BJ (cell line): ENCODE results near the gene FAM219A. TPM values are rescaled to one million over a fixed set of nuclear protein-coding genes. Genes with fewer than 3 reads are reported as not detected.

Experiments
- CTCF ChIA-PET: fragments of 350-600 bp; formaldehyde crosslinking; extraction: SDS; loops from one replicate; lab custom pipeline; 2021; ENCODE audit warnings: antibody characterized with exemption, inconsistent platforms; lab: Yijun Ruan, JAX
- POLR2A ChIA-PET: fragments of 300-600 bp; sonication (Branson Sonifier 250); formaldehyde crosslinking; extraction: SDS; loops from one replicate; lab custom pipeline; 2021; ENCODE audit warnings: antibody characterized with exemption; lab: Charles Lee
- DNase-seq: peaks from one replicate; pipeline ENCODE4 v3.0.0-alpha.2; 2011; ENCODE audit warnings: low read depth
- H3K27me3 ChIP-seq: 2 replicates; pipeline ENCODE4 v1.6.0; 2011; ENCODE audit warnings: low read length; ENCODE audit not compliant: control insufficient read depth, insufficient read depth
- H3K36me3 ChIP-seq: 2 replicates; pipeline ENCODE4 v1.5.1; 2011; ENCODE audit warnings: low read length; ENCODE audit not compliant: control insufficient read depth, insufficient read depth
- H3K4me3 ChIP-seq: 2 replicates; pipeline ENCODE4 v1.5.1; 2011; ENCODE audit warnings: low read depth, mild to moderate bottlenecking, control low read depth, low read length
- polyA plus RNA-seq: library from polyadenylated mRNA; depleted of rRNA; stranded (reverse); fragments of >200 nt; gene quantifications from 2 replicates; pipeline ENCODE4 v1.2.3, GENCODE V29; 2011
- TF ChIP-seq, protein P1 (sequence below): IDR thresholded peaks from 2 replicates; pipeline ENCODE4 v1.5.1; 2011; ENCODE audit warnings: low read depth, mild to moderate bottlenecking, control low read depth, inconsistent platforms, low read length, moderate library complexity; ENCODE audit not compliant: insufficient read depth

FAM219A gene
- polyA plus RNA-seq, 1 experiment = 17.8 TPM

DNA sequence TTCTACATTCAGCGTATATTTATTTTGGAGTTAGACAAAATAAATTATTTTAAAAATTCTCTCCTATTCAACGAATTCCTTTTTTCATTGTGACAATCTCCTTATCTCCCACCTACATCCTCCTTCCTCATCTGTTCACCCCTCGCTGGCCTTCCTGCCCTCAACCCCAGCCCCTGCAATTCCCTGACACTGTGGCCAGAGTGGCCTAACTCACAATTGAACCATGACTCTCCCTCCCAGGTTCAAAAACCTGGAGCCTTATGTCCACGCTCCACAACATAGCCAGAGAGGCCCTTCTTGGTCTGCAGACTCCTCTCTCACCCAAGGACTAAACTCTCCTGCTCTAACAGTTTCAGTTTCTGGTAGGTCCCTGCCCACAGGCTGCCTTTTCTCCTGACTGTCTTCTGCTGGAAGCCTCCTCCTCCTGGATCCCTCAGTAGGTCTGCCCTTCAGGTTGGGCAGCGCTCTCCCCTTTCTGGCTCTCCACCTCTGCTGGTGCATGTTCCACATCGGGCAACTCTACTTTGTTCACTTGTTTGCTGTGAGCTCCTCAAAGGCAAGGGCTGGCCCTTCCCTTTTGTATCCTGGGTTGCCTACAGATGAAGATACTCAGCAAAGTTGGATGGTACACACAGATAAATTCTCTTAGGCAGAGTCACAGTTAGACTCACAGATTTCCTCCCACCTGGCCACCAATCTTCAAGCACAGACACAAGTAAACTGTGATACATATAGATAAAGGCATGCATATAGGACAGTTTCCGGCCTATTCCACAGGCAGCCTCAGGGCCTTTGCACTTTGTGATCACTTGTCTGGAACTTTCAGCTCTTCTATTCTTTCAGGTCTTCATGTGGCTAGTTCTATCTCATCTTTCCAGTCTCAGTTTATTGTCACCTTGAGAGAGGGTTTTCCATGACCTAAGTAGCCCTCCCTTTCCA, 61.8 kb downstream of the FAM219A start:
- TF ChIP-seq, protein P1, sequence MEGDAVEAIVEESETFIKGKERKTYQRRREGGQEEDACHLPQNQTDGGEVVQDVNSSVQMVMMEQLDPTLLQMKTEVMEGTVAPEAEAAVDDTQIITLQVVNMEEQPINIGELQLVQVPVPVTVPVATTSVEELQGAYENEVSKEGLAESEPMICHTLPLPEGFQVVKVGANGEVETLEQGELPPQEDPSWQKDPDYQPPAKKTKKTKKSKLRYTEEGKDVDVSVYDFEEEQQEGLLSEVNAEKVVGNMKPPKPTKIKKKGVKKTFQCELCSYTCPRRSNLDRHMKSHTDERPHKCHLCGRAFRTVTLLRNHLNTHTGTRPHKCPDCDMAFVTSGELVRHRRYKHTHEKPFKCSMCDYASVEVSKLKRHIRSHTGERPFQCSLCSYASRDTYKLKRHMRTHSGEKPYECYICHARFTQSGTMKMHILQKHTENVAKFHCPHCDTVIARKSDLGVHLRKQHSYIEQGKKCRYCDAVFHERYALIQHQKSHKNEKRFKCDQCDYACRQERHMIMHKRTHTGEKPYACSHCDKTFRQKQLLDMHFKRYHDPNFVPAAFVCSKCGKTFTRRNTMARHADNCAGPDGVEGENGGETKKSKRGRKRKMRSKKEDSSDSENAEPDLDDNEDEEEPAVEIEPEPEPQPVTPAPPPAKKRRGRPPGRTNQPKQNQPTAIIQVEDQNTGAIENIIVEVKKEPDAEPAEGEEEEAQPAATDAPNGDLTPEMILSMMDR = no peak
- ChIA-PET CTCF (no interaction called here), POLR2A (no interaction called here)
- no peak overlapping the region for H3K4me3 ChIP-seq
- DNase-seq = no peak
- no peaks in the 10 kb centered on the region for H3K27me3 ChIP-seq
- peaks cover 17% of the 10 kb centered on the region for H3K36me3 ChIP-seq

DNA sequence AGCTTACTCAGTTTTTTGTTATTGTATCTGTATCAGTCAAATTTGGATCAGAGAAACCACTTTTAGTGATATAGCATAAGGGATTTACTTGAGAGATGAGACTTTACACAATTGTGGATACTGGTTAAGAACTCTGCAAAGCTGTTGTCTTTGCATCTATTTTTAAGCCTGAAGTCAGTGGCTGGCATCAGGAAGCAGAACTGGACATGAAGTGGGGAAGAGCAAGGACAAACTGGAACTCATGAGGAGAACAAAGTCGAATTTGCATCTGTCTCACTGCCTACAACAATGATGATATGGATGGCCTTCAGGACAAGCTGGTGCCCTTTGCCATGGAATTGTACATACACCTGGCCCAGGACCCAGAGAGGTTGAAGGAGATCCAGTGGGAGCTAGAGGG, 65.9 kb downstream of the FAM219A start:
- no peak for DNase-seq
- CTCF ChIA-PET = interaction anchor here (0.6 to 3.8 kb wide), 4 partner anchors 12 to 579 kb away, joined by 3 to 30 read pairs (median 8); no protein-coding TSS in a partner anchor
- TF ChIP-seq, protein P1 = no peak

DNA sequence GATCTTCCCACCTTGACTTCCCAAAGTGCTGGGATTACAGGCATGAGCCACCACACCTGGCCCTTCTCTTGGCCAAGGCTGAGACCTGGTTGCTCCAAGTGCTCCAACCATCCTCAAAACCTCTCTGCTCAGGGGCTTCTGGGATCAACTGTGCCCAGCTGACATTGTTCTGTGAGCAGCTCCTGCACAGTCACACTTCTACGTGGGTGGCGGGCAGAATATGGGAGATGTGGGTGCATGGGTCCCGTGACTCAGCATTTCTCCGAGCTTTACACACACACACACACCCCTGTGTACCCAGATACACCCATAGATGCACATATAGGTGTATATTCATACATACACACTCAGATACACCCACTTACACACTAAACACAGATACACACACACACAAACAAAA, 71.1 kb downstream of the FAM219A start:
- TF ChIP-seq, protein P1 = no peak
- CTCF ChIA-PET = interaction anchor here (1.0 to 2.2 kb wide), 2 partner anchors 8 to 17 kb away, joined by 6 to 9 read pairs; no protein-coding TSS in a partner anchor
- 0 out of 2 replicates have a peak, but pooled peaks cover 3% of the 10 kb centered on the region for H3K27me3 ChIP-seq

More for the DNA sequence above, 65.9 kb downstream of the FAM219A start:
- no peak overlapping the region for H3K4me3 ChIP-seq
- POLR2A ChIA-PET = no interaction called here
- no peaks in the 10 kb centered on the region for H3K27me3 ChIP-seq
- H3K36me3 ChIP-seq = peaks cover under 1% of the 10 kb centered on the region; the same call in 1 of the 2 replicates

DNA sequence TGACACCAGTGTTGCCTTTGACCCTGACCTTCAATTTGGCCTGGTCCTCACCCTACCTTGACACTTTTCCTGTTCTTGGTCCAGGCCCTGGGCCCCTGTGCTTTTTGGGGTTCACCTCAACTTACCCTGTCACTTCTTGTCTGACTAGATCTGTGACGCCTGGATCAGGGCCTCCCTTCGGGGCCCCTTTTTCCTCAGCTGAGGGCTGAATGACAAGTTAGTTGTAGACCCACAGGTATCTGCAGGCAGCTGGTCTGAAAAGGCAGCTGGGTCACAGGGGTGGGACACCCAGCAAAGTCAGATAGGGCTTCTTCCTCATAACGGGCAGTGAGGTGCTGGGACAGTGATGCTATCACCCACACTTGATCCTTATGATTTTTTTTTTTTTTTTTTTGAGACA, 71.7 kb downstream of the FAM219A start:
- Histone ChIP-seq H3K4me3 (no peak overlapping the region), H3K27me3 (0 out of 2 replicates have a peak, but pooled peaks cover 3% of the 10 kb centered on the region), H3K36me3 (no peaks in the 10 kb centered on the region)
- TF ChIP-seq, protein P1 = no peak
- no peak for DNase-seq
- POLR2A ChIA-PET = no interaction called here
- CTCF ChIA-PET = interaction anchor here (1.3 kb wide), 1 partner anchor 17 kb away, joined by 9 read pairs; no protein-coding TSS in a partner anchor

More for the DNA sequence above, 71.1 kb downstream of the FAM219A start:
- POLR2A ChIA-PET = no interaction called here
- Histone ChIP-seq H3K36me3 (no peaks in the 10 kb centered on the region), H3K4me3 (no peak overlapping the region)
- DNase-seq = no peak

DNA sequence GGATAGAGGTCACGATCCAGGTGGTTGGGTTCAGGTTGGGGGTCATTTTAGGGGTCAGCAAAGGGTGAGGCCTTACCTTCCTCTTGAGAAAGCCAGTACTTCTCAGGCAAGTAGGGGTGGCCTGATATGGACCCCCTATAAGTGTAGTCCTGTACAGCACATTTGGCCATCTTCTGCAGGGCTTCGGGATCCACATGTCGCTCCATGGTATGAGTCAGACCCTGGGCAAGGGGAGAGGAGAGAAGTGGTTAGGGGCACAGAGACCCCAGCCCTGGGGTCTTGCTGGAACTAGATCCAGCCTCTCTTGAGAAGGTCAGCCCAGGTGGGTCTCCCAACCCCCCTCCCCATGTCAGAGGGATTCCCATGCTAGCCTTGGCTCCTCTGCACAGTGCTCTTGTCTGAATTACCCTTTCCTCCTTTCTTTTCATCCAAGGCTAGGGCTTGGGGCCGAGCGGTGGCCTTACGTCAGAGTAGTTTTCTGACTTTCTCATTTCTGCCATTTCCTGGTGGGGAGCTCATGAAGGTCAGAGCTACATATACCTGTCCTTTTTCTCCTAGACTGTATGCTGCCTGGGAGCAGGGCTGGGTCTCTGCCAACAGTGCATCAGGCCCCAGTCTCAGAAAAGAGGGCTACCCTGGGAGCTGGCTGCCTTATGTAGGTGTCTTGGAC, 72.7 kb downstream of the FAM219A start:
- Histone ChIP-seq H3K27me3 (peaks cover 3% of the 10 kb centered on the region; the same call in 1 of the 2 replicates), H3K36me3 (no peaks in the 10 kb centered on the region), H3K4me3 (no peak overlapping the region)
- DNase-seq = no peak
- CTCF ChIA-PET = interaction anchor here (1.3 kb wide), 1 partner anchor 18 kb away, joined by 9 read pairs; no protein-coding TSS in a partner anchor
- POLR2A ChIA-PET = no interaction called here
- TF ChIP-seq, protein P1 = no peak
